ENCODE data around the gene OTOA.
"Not testable (repeated sequence)": the region's sequence is repeated elsewhere in the genome, so short reads cannot be mapped to it uniquely, and the experiment has no call there.

Gene OTOA

GRCh38 chr16:21625026-21625425 lies 38.7 kb upstream of the OTOA start:
- no peak overlapping the region for H3K27ac ChIP-seq
- no peak for TF ChIP-seq CTCF (conservative IDR thresholded peaks at IDR 0.05)

GRCh38 chr16:21626659-21627277 lies 37.0 kb upstream of the OTOA start:
- H3K27ac ChIP-seq = no peak overlapping the region
- TF ChIP-seq CTCF (conservative IDR thresholded peaks at IDR 0.05) = no peak

GRCh38 chr16:21628121-21628726 lies 35.5 kb upstream of the OTOA start:
- no peak for TF ChIP-seq CTCF (conservative IDR thresholded peaks at IDR 0.05)
- H3K27ac ChIP-seq = no peak overlapping the region

- H3K27ac ChIP-seq = no peak overlapping the region
- TF ChIP-seq CTCF (conservative IDR thresholded peaks at IDR 0.05) = no peak
Observed at GRCh38 chr16:21628772-21629171, 35.0 kb upstream of the OTOA start.

- H3K27ac ChIP-seq = not testable (repeated sequence)
Observed at GRCh38 chr16:21629616-21630539, 33.9 kb upstream of the OTOA start.

- H3K27ac ChIP-seq = not testable (repeated sequence)
Observed at GRCh38 chr16:21630866-21631265, 32.9 kb upstream of the OTOA start.

GRCh38 chr16:21631376-21631775 lies 32.4 kb upstream of the OTOA start:
- H3K27ac ChIP-seq = not testable (repeated sequence)

GRCh38 chr16:21631951-21632575 lies 31.7 kb upstream of the OTOA start:
- not testable (repeated sequence) for H3K27ac ChIP-seq

GRCh38 chr16:21634216-21634615 lies 29.6 kb upstream of the OTOA start:
- TF ChIP-seq CTCF (conservative IDR thresholded peaks at IDR 0.05) = no peak
- no peak overlapping the region for H3K27ac ChIP-seq

GRCh38 chr16:21635694-21636093 lies 28.1 kb upstream of the OTOA start:
- not testable (repeated sequence) for H3K27ac ChIP-seq

Data from VCaP (cell line).